Nephron (organoid): Measurements from ENCODE around the gene C17orf50.

ENCODE experiments used
- H3K27ac Mint-ChIP-seq, 3 experiments: 2 replicates each; pipeline ENCODE4 v1.8.0; 2020; ENCODE audit warnings: mixed read lengths in 3 of 3, mild to moderate bottlenecking in 2 of 3, moderate library complexity in 1 of 3
- H3K27me3 Mint-ChIP-seq: 2 replicates; pipeline ENCODE4 v1.8.0; 2021; ENCODE audit warnings: low read depth, mild to moderate bottlenecking, moderate library complexity, mixed read lengths
- H3K36me3 Mint-ChIP-seq: 2 replicates; pipeline ENCODE4 v1.8.0; 2020; ENCODE audit warnings: low read depth, mixed read lengths
- H3K4me1 Mint-ChIP-seq: 2 replicates; pipeline ENCODE4 v1.8.0; 2020; ENCODE audit warnings: mixed read lengths
- H3K4me3 Mint-ChIP-seq, 3 experiments: 2 replicates each; pipeline ENCODE4 v1.8.0; 2020; ENCODE audit warnings: mild to moderate bottlenecking in 3 of 3, mixed read lengths in 3 of 3, moderate library complexity in 2 of 3
- H3K9me3 Mint-ChIP-seq: 2 replicates; pipeline ENCODE4 v1.8.0; 2020; ENCODE audit warnings: mixed read lengths
- TF ChIP-seq, protein P1 (sequence below), 3 experiments: fragments of 200-600 bp; sonication (generic); IDR thresholded peaks; one replicate each; pipeline ENCODE4 v1.5.0; 2021; ENCODE audit warnings: antibody characterized with exemption in 3 of 3; ENCODE audit not compliant: unreplicated experiment in 3 of 3

C17orf50 gene

DNA sequence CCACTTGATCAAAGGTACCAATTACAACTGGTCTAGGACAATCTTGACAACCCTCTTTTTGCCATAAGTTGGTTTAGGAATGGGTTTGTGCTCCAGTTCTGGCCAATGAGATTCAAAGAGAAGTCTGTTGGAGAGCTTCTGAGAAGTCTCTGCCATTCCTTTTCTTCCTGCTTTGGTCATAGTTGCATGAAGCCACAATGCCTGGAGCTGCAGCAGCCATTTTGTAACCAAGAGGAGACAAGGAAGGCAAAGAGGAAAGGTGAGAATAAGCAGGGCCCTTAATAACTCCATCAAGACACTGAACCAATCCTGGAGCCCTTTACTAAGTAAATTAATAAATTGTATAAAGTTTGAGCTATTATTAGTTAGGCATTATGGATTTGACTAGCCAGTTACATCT lies 3.4 kb upstream of the C17orf50 start:
- no peaks in the 10 kb centered on the region for H3K36me3 Mint-ChIP-seq
- no peaks in the 10 kb centered on the region for H3K9me3 Mint-ChIP-seq
- TF ChIP-seq, protein P1, sequence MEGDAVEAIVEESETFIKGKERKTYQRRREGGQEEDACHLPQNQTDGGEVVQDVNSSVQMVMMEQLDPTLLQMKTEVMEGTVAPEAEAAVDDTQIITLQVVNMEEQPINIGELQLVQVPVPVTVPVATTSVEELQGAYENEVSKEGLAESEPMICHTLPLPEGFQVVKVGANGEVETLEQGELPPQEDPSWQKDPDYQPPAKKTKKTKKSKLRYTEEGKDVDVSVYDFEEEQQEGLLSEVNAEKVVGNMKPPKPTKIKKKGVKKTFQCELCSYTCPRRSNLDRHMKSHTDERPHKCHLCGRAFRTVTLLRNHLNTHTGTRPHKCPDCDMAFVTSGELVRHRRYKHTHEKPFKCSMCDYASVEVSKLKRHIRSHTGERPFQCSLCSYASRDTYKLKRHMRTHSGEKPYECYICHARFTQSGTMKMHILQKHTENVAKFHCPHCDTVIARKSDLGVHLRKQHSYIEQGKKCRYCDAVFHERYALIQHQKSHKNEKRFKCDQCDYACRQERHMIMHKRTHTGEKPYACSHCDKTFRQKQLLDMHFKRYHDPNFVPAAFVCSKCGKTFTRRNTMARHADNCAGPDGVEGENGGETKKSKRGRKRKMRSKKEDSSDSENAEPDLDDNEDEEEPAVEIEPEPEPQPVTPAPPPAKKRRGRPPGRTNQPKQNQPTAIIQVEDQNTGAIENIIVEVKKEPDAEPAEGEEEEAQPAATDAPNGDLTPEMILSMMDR (IDR thresholded peaks at IDR 0.05; ENCODE audit: unreplicated experiment in 3 of 3): no peak
- no peak overlapping the region for H3K27ac Mint-ChIP-seq
- no peaks in the 10 kb centered on the region for H3K4me1 Mint-ChIP-seq
- H3K4me3 Mint-ChIP-seq: no peak overlapping the region
- peaks cover 5% of the 10 kb centered on the region for H3K27me3 Mint-ChIP-seq

DNA sequence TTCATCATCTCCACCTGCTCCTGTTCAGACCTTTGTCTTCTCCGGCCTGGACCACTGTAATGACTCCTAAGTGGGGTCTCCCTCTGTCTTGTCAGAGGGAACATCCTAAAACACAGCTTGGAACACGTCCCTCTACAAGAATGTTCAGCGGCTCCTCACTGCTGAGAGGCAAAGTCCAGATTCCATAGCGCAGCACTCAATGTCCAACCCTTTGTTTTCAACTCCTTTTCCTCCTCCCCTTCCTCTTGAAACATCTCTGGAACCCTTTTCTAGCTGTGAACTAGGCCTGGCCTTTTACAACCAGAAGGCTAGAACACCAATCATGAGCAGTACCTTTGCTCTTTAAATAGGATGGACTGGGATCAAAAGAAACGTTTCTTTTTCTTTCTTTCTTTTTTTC lies 914 bp downstream of the C17orf50 start:
- H3K4me1 Mint-ChIP-seq: peaks cover 19% of the 10 kb centered on the region
- no peak overlapping the region for H3K27ac Mint-ChIP-seq
- H3K4me3 Mint-ChIP-seq: no peak overlapping the region
- no peaks in the 10 kb centered on the region for H3K9me3 Mint-ChIP-seq
- H3K36me3 Mint-ChIP-seq: no peaks in the 10 kb centered on the region
- TF ChIP-seq, protein P1 (IDR thresholded peaks at IDR 0.05; ENCODE audit: unreplicated experiment in 3 of 3): no peak
- peaks cover 5% of the 10 kb centered on the region for H3K27me3 Mint-ChIP-seq

DNA sequence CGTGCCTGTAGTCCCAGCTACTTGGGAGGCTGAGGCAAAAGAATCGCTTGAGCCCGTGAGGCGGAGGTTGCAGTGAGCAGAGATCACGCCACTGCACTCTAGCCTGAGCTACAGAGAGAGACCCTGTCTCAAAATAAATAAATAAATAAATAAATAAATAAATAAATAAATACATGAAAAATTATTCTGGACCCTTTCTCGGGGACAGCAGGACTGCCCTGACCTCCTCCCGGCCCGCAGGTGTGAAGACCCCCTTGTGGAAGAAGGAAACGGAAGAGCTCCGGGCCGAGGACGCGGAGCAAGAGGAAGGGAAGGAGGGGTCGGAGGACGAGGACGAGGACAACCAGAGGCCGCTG lies 3.1 kb downstream of the C17orf50 start:
- Mint-ChIP-seq H3K27me3 (peaks cover 18% of the 10 kb centered on the region), H3K27ac (no peak overlapping the region), H3K4me3 (peak overlapping the region; percentile 77 to 90 (median 88)), H3K4me1 (peaks cover 30% of the 10 kb centered on the region), H3K9me3 (no peaks in the 10 kb centered on the region), H3K36me3 (no peaks in the 10 kb centered on the region)
- TF ChIP-seq, protein P1 (IDR thresholded peaks at IDR 0.05; ENCODE audit: unreplicated experiment in 3 of 3): no peak

DNA sequence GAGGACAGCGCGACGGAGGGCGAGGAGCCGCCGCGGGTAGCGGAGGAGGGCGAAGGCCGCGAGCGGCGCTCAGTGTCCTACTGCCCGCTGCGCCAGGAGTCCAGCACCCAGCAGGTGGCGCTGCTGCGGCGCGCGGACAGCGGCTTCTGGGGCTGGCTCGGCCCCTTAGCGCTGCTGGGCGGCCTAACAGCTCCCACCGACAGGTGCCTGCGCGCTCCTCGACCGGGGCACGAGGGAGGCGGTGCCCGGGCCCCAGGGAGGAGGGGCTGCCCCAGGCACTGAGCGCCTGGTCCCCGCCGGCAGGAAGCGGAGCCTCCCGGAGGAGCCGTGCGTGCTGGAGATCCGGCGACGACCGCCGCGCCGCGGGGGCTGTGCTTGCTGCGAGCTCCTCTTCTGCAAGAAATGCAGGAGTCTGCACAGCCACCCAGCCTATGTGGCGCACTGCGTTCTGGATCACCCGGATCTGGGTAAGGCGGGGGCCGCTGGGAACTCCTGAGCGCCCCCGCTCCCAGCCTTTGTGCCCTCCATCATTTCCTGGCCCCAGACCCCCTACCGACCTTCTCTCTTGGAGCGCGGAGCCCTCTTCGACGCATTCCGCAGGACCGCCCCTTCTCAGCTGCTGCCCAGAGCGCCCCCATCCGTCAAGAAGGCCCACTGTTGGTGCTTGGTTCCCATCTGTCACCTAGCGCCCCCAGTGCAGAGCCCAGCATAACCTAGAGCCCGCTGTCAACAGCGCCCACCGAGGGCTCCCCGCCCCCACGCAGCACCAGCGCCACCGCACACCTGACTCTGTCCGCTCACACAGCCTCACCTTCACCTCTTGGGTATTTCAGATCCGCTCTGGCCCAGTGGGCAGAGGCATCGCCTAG lies 3.7 kb downstream of the C17orf50 start:
- Mint-ChIP-seq H3K36me3 (no peaks in the 10 kb centered on the region), H3K9me3 (no peaks in the 10 kb centered on the region), H3K27ac (peak overlapping the region in 2 of 3 experiments; percentile 30 to 87), H3K4me3 (peak overlapping the region; percentile 88 to 90 (median 90)), H3K27me3 (peaks cover 18% of the 10 kb centered on the region), H3K4me1 (peaks cover 30% of the 10 kb centered on the region)
- TF ChIP-seq, protein P1 (IDR thresholded peaks at IDR 0.05; ENCODE audit: unreplicated experiment in 3 of 3): peak; percentile 91 to 95 (median 94)

DNA sequence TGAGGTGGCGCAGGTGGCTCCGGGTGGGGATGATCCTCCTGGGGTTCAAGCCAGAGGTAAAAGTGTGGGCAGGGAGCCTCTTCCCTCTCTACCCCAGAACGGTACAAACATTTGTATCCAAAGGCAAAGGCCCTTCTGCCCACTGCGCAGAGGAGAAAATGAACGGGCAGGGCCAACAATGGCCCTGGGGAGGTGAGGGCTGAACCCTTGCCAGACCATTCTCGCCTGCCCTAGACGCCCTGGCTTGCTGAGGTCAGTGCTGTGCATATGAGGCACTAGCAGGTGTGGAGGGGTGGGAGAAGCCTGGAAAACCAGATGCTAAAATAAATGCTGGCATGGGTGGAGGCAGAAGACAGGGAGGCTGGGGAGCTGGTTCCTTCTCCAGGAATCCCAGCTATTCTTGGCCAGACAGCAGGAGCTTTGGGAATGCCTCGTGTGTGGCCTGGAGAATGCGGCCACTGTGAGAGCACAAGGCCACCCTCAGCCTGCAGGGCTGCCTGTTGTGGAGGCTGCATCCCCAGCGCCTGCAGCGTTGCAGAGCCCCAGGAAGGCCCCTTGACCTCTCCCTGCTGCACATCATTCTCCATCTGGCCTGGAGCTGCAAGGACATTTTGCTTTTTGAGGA lies 4.5 kb downstream of the C17orf50 start:
- TF ChIP-seq, protein P1 (IDR thresholded peaks at IDR 0.05; ENCODE audit: unreplicated experiment in 3 of 3): no peak
- H3K36me3 Mint-ChIP-seq: no peaks in the 10 kb centered on the region
- H3K27ac Mint-ChIP-seq: peak overlapping the region; percentile 51 to 89 (median 68)
- H3K4me3 Mint-ChIP-seq: peak overlapping the region; percentile 88 to 90 (median 90)
- peaks cover 18% of the 10 kb centered on the region for H3K27me3 Mint-ChIP-seq
- H3K9me3 Mint-ChIP-seq: no peaks in the 10 kb centered on the region
- H3K4me1 Mint-ChIP-seq: peaks cover 30% of the 10 kb centered on the region
